SK-N-SH treated with all-trans-retinoic acid at 6 μM for 48 hours (cell line): ENCODE measurements around the gene CCDC187.

ENCODE experiments used
- ATAC-seq: fragments of 200-7000 bp; cut with Tn5 transposase; 3 replicates; pipeline ENCODE4 v1.9.1; 2020; ENCODE audit warnings: mild to moderate bottlenecking, moderate library complexity
- ARNTL ChIP-seq: fragments of 450-650 bp; formaldehyde crosslinking; IDR thresholded peaks from 2 replicates; pipeline ENCODE4 v1.5.0; 2020; ENCODE audit warnings: low read depth, mild to moderate bottlenecking, moderate library complexity, borderline replicate concordance
- CSRNP3 ChIP-seq: fragments of 250-450 bp; sonication (Bioruptor Pico); IDR thresholded peaks from 2 replicates; pipeline ENCODE4 v1.5.1; 2021; ENCODE audit warnings: mild to moderate bottlenecking, moderate library complexity
- ESRRG ChIP-seq: fragments of 250-450 bp; sonication (Bioruptor Pico); IDR thresholded peaks from 2 replicates; pipeline ENCODE4 v1.6.1; 2021; ENCODE audit warnings: mild to moderate bottlenecking
- GLIS3 ChIP-seq: fragments of 250-450 bp; sonication (Bioruptor Pico); IDR thresholded peaks from 2 replicates; pipeline ENCODE4 v1.5.0; 2020; ENCODE audit warnings: mild to moderate bottlenecking, moderate library complexity
- ISL1 ChIP-seq: fragments of 250-450 bp; sonication (Bioruptor Pico); IDR thresholded peaks from 2 replicates; pipeline ENCODE4 v2.1.2; 2022; ENCODE audit warnings: mild to moderate bottlenecking, moderate library complexity
- OSR1 ChIP-seq: fragments of 250-450 bp; sonication (Bioruptor Pico); IDR thresholded peaks from 2 replicates; pipeline ENCODE4 v1.8.0; 2022; ENCODE audit warnings: moderate library complexity, mild to moderate bottlenecking, inconsistent platforms
- PATZ1 ChIP-seq: fragments of 250-450 bp; sonication (Bioruptor Pico); IDR thresholded peaks from 2 replicates; pipeline ENCODE4 v1.8.0; 2020; ENCODE audit warnings: mild to moderate bottlenecking, moderate library complexity, borderline replicate concordance
- POU6F1 ChIP-seq: fragments of 250-450 bp; sonication (Bioruptor Pico); IDR thresholded peaks from 2 replicates; pipeline ENCODE4 v1.8.0; 2021; ENCODE audit warnings: low read depth, mild to moderate bottlenecking, moderate library complexity, borderline replicate concordance
- PPARA ChIP-seq: fragments of 250-450 bp; sonication (Bioruptor Pico); IDR thresholded peaks from 2 replicates; pipeline ENCODE4 v1.5.0; 2020; ENCODE audit warnings: mild to moderate bottlenecking, borderline replicate concordance
- RARB ChIP-seq: fragments of 250-450 bp; sonication (Bioruptor Pico); IDR thresholded peaks from 2 replicates; pipeline ENCODE4 v1.8.0; 2021; ENCODE audit warnings: mild to moderate bottlenecking, moderate library complexity
- TCF4 ChIP-seq: fragments of 250-450 bp; sonication (Bioruptor Pico); IDR thresholded peaks from 2 replicates; pipeline ENCODE4 v1.8.0; 2021; ENCODE audit warnings: mild to moderate bottlenecking, moderate library complexity, borderline replicate concordance
- ZC3H10 ChIP-seq: fragments of 250-450 bp; sonication (Bioruptor Pico); IDR thresholded peaks from 2 replicates; pipeline ENCODE4 v1.5.1; 2021; ENCODE audit warnings: mild to moderate bottlenecking, moderate library complexity
- ZFP3 ChIP-seq: fragments of 250-450 bp; sonication (Bioruptor Pico); IDR thresholded peaks from 2 replicates; pipeline ENCODE4 v1.5.0; 2020; ENCODE audit warnings: mild to moderate bottlenecking, moderate library complexity
- ZFP30 ChIP-seq: fragments of 450-650 bp; formaldehyde crosslinking; IDR thresholded peaks from 2 replicates; pipeline ENCODE4 v1.5.0; 2022; ENCODE audit warnings: mild to moderate bottlenecking, moderate library complexity
- ZNF565 ChIP-seq: fragments of 450-650 bp; formaldehyde crosslinking; conservative IDR thresholded peaks from 2 replicates; pipeline ENCODE4 v1.5.0; 2020; ENCODE audit warnings: low read depth, mild to moderate bottlenecking, moderate library complexity
- ZNF70 ChIP-seq: fragments of 450-650 bp; formaldehyde crosslinking; IDR thresholded peaks from 2 replicates; pipeline ENCODE4 v1.5.0; 2020; ENCODE audit warnings: mild to moderate bottlenecking, moderate library complexity
- TF ChIP-seq, protein P1 (sequence below): fragments of 250-450 bp; sonication (Bioruptor Pico); IDR thresholded peaks from 2 replicates; pipeline ENCODE4 v1.5.0; 2020; ENCODE audit warnings: mild to moderate bottlenecking, moderate library complexity
- TF ChIP-seq, protein P2 (sequence below): fragments of 250-450 bp; sonication (Bioruptor Pico); IDR thresholded peaks from 2 replicates; pipeline ENCODE4 v1.5.1; 2020; ENCODE audit warnings: low read depth, mild to moderate bottlenecking, moderate library complexity

Gene CCDC187

GRCh38 chr9:136318111-136318775, 14.3 kb upstream of the CCDC187 start (continued):
- no peak for TF ChIP-seq ARNTL (CRISPR knock-in tag)
- TF ChIP-seq, all 23 proteins: peak for 0

- TF ChIP-seq PATZ1 (CRISPR knock-in tag): no peak
- TF ChIP-seq ZNF70 (CRISPR knock-in tag): no peak
- TF ChIP-seq, protein P1, sequence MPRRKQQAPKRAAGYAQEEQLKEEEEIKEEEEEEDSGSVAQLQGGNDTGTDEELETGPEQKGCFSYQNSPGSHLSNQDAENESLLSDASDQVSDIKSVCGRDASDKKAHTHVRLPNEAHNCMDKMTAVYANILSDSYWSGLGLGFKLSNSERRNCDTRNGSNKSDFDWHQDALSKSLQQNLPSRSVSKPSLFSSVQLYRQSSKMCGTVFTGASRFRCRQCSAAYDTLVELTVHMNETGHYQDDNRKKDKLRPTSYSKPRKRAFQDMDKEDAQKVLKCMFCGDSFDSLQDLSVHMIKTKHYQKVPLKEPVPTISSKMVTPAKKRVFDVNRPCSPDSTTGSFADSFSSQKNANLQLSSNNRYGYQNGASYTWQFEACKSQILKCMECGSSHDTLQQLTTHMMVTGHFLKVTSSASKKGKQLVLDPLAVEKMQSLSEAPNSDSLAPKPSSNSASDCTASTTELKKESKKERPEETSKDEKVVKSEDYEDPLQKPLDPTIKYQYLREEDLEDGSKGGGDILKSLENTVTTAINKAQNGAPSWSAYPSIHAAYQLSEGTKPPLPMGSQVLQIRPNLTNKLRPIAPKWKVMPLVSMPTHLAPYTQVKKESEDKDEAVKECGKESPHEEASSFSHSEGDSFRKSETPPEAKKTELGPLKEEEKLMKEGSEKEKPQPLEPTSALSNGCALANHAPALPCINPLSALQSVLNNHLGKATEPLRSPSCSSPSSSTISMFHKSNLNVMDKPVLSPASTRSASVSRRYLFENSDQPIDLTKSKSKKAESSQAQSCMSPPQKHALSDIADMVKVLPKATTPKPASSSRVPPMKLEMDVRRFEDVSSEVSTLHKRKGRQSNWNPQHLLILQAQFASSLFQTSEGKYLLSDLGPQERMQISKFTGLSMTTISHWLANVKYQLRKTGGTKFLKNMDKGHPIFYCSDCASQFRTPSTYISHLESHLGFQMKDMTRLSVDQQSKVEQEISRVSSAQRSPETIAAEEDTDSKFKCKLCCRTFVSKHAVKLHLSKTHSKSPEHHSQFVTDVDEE (CRISPR knock-in tag): no peak
- no peak for TF ChIP-seq CSRNP3 (CRISPR knock-in tag)
- TF ChIP-seq, all 23 proteins: peak for 0
- no peak; the same call in 2 of the 3 replicates for ATAC-seq
These were observed 13.8 kb upstream of the CCDC187 start for GRCh38 chr9:136317695-136318094.

GRCh38 chr9:136316896-136317676, 13.2 kb upstream of the CCDC187 start:
- no peak for ATAC-seq
- TF ChIP-seq CSRNP3 (CRISPR knock-in tag) (no peak), ARNTL (CRISPR knock-in tag) (no peak)

DNA sequence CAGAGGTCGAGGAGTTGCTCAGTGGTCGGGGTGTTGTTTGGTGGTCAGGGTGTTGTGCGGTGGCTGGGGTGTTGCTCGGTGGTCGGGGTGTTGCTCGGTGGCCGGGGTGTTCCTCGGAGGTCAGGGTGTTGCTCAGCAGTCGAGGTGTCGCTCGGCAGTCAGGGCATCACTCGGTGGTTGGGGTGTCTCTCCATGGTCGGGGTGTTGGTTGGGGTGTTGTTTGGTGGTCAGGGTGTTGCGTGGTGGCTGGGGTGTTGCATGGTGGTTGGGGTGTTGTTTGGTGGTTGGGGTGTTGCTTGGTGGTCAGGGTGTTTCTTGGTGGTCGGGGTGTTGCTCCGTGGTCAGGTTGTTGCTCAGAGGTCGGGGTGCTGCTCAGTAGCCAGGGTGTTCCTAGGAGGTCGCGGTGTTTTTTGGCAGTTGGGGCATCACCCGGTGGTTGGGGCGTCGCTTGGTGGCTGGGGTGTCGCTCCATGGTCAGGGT, 12.4 kb upstream of the CCDC187 start:
- TF ChIP-seq ZC3H10 (CRISPR knock-in tag) (no peak), PPARA (no peak), ZFP30 (no peak), OSR1 (no peak), ISL1 (CRISPR knock-in tag) (no peak), ESRRG (no peak), ZNF565 (CRISPR knock-in tag) (no peak), ZNF70 (CRISPR knock-in tag) (no peak), POU6F1 (no peak), GLIS3 (CRISPR knock-in tag) (no peak), RARB (CRISPR knock-in tag) (no peak), TCF4 (CRISPR knock-in tag) (no peak), ZFP3 (CRISPR knock-in tag) (no peak)
- TF ChIP-seq, protein P2, sequence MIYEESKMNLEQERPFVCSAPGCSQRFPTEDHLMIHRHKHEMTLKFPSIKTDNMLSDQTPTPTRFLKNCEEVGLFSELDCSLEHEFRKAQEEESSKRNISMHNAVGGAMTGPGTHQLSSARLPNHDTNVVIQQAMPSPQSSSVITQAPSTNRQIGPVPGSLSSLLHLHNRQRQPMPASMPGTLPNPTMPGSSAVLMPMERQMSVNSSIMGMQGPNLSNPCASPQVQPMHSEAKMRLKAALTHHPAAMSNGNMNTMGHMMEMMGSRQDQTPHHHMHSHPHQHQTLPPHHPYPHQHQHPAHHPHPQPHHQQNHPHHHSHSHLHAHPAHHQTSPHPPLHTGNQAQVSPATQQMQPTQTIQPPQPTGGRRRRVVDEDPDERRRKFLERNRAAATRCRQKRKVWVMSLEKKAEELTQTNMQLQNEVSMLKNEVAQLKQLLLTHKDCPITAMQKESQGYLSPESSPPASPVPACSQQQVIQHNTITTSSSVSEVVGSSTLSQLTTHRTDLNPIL (CRISPR knock-in tag): no peak
- TF ChIP-seq, protein P1 (CRISPR knock-in tag): no peak

More for the DNA sequence above, 12.4 kb upstream of the CCDC187 start:
- no peak for ATAC-seq
